Activated T-helper 17 cell treated with anti-CD3 and anti-CD28 coated beads, Interleukin-2, amount 50 U/mL, for 72 hours (primary cell): ENCODE data around the gene LMO4. TPM values are rescaled to one million over a fixed set of nuclear protein-coding genes. Genes with fewer than 3 reads are reported as not detected.
A peak's percentile ranks its signal among the peaks of the same experiment; 100 is the strongest.

Source experiments
- ATAC-seq: fragments of 150-1000 bp; cut with Tn5 transposase; replicated peaks from 2 replicates; pipeline ENCODE4 v1.10.0; 2021; ENCODE audit warnings: mild to moderate bottlenecking, moderate library complexity
- H3K27ac Mint-ChIP-seq: one replicate; pipeline ENCODE4 v1.8.0; 2022; ENCODE audit warnings: mixed read lengths
- H3K27me3 Mint-ChIP-seq: one replicate; pipeline ENCODE4 v1.8.0; 2022; ENCODE audit warnings: mixed read lengths
- H3K36me3 Mint-ChIP-seq: one replicate; pipeline ENCODE4 v1.8.0; 2022; ENCODE audit warnings: low read depth, mild to moderate bottlenecking, mixed read lengths
- H3K4me1 Mint-ChIP-seq: one replicate; pipeline ENCODE4 v1.8.0; 2022; ENCODE audit warnings: mixed read lengths
- H3K4me3 Mint-ChIP-seq: one replicate; pipeline ENCODE4 v1.8.0; 2022; ENCODE audit warnings: mild to moderate bottlenecking, mixed read lengths
- H3K9me3 Mint-ChIP-seq: one replicate; pipeline ENCODE4 v1.8.0; 2022; ENCODE audit warnings: mixed read lengths
- total RNA-seq, 2 donors: library from RNA; stranded (reverse); gene quantifications; one replicate each; pipeline ENCODE4 v1.2.3, GENCODE V29; 2022

Gene LMO4
- total RNA-seq, 2 donors from 2014 or later, result 9.2 to 23.1 TPM

- Mint-ChIP-seq H3K27ac (no peak overlapping the region), H3K27me3 (peaks cover 8% of the 10 kb centered on the region), H3K4me1 (no peaks in the 10 kb centered on the region), H3K36me3 (no peaks in the 10 kb centered on the region), H3K4me3 (no peak overlapping the region), H3K9me3 (no peaks in the 10 kb centered on the region)
- no peak for ATAC-seq
Measured at GRCh38 chr1:87307931-87308330, 20.7 kb upstream of the LMO4 start.

- Mint-ChIP-seq H3K27me3 (peaks cover 8% of the 10 kb centered on the region), H3K4me3 (no peak overlapping the region), H3K36me3 (no peaks in the 10 kb centered on the region), H3K4me1 (no peaks in the 10 kb centered on the region), H3K27ac (no peak overlapping the region), H3K9me3 (no peaks in the 10 kb centered on the region)
- ATAC-seq, result no peak
Measured at GRCh38 chr1:87314091-87314490, 14.6 kb upstream of the LMO4 start.

- Mint-ChIP-seq H3K4me1 (no peaks in the 10 kb centered on the region), H3K27me3 (peaks cover 8% of the 10 kb centered on the region), H3K4me3 (no peak overlapping the region), H3K9me3 (no peaks in the 10 kb centered on the region), H3K36me3 (no peaks in the 10 kb centered on the region), H3K27ac (no peak overlapping the region)
- ATAC-seq, result no peak
Measured at GRCh38 chr1:87318056-87318650, 10.5 kb upstream of the LMO4 start.

GRCh38 chr1:87318806-87319205 lies 9.9 kb upstream of the LMO4 start:
- Mint-ChIP-seq H3K27me3 (peaks cover 8% of the 10 kb centered on the region), H3K9me3 (no peaks in the 10 kb centered on the region), H3K4me3 (no peak overlapping the region), H3K36me3 (no peaks in the 10 kb centered on the region), H3K27ac (no peak overlapping the region), H3K4me1 (no peaks in the 10 kb centered on the region)
- no peak for ATAC-seq

GRCh38 chr1:87325982-87326738 lies 2.5 kb upstream of the LMO4 start:
- H3K27me3 Mint-ChIP-seq, result no peaks in the 10 kb centered on the region
- no peak for ATAC-seq
- H3K4me3 Mint-ChIP-seq, result no peak overlapping the region
- H3K4me1 Mint-ChIP-seq, result peaks cover 5% of the 10 kb centered on the region
- H3K27ac Mint-ChIP-seq, result no peak overlapping the region
- H3K36me3 Mint-ChIP-seq, result no peaks in the 10 kb centered on the region
- no peaks in the 10 kb centered on the region for H3K9me3 Mint-ChIP-seq

- Mint-ChIP-seq H3K36me3 (peaks cover 9% of the 10 kb centered on the region), H3K4me1 (peaks cover 12% of the 10 kb centered on the region), H3K27ac (peak overlapping the region; percentile 80), H3K9me3 (no peaks in the 10 kb centered on the region), H3K4me3 (peak overlapping the region; percentile 86), H3K27me3 (no peaks in the 10 kb centered on the region)
- no peak for ATAC-seq
Measured at GRCh38 chr1:87327376-87328271, 1.1 kb upstream of the LMO4 start.

- Mint-ChIP-seq H3K4me3 (peak overlapping the region; percentile 86), H3K9me3 (no peaks in the 10 kb centered on the region), H3K27me3 (no peaks in the 10 kb centered on the region), H3K36me3 (peaks cover 24% of the 10 kb centered on the region), H3K4me1 (peaks cover 25% of the 10 kb centered on the region), H3K27ac (peak overlapping the region; percentile 78)
- ATAC-seq, result peak; percentile 27
Measured at GRCh38 chr1:87329051-87329525, 408 bp downstream of the LMO4 start.

- peak overlapping the region; percentile 86 for H3K4me3 Mint-ChIP-seq
- ATAC-seq, result no peak
- peaks cover 27% of the 10 kb centered on the region for H3K4me1 Mint-ChIP-seq
- peaks cover 26% of the 10 kb centered on the region for H3K36me3 Mint-ChIP-seq
- no peaks in the 10 kb centered on the region for H3K27me3 Mint-ChIP-seq
- H3K27ac Mint-ChIP-seq, result peak overlapping the region; percentile 78
- no peaks in the 10 kb centered on the region for H3K9me3 Mint-ChIP-seq
Measured at GRCh38 chr1:87329526-87330056, 911 bp downstream of the LMO4 start.

GRCh38 chr1:87330057-87330884 lies 1.6 kb downstream of the LMO4 start:
- no peaks in the 10 kb centered on the region for H3K9me3 Mint-ChIP-seq
- no peaks in the 10 kb centered on the region for H3K27me3 Mint-ChIP-seq
- H3K4me3 Mint-ChIP-seq, result peak overlapping the region; percentile 86
- H3K4me1 Mint-ChIP-seq, result peaks cover 27% of the 10 kb centered on the region
- no peak for ATAC-seq
- H3K27ac Mint-ChIP-seq, result peak overlapping the region; percentile 78
- peaks cover 26% of the 10 kb centered on the region for H3K36me3 Mint-ChIP-seq

GRCh38 chr1:87330885-87331364 lies 2.2 kb downstream of the LMO4 start:
- ATAC-seq, result no peak
- Mint-ChIP-seq H3K4me3 (peak overlapping the region; percentile 86), H3K36me3 (peaks cover 26% of the 10 kb centered on the region), H3K27ac (peak overlapping the region; percentile 78), H3K4me1 (peaks cover 27% of the 10 kb centered on the region), H3K9me3 (no peaks in the 10 kb centered on the region), H3K27me3 (no peaks in the 10 kb centered on the region)

- Mint-ChIP-seq H3K4me1 (peaks cover 24% of the 10 kb centered on the region), H3K27me3 (no peaks in the 10 kb centered on the region), H3K9me3 (no peaks in the 10 kb centered on the region), H3K36me3 (peaks cover 26% of the 10 kb centered on the region), H3K27ac (peak overlapping the region; percentile 78), H3K4me3 (peak overlapping the region; percentile 86)
- peak; percentile 5 for ATAC-seq
Measured at GRCh38 chr1:87331365-87332241, 2.9 kb downstream of the LMO4 start.

- H3K27me3 Mint-ChIP-seq, result no peaks in the 10 kb centered on the region
- H3K4me1 Mint-ChIP-seq, result peaks cover 35% of the 10 kb centered on the region
- peak overlapping the region; percentile 96 for H3K27ac Mint-ChIP-seq
- H3K36me3 Mint-ChIP-seq, result peaks cover 32% of the 10 kb centered on the region
- H3K9me3 Mint-ChIP-seq, result no peaks in the 10 kb centered on the region
- H3K4me3 Mint-ChIP-seq, result peak overlapping the region; percentile 86
- ATAC-seq, result peak; percentile 57
Measured at GRCh38 chr1:87333692-87334347, 5.1 kb downstream of the LMO4 start.
